Right atrium auricular region (tissue), 2 donors: ENCODE results near the gene ZNF334. TPM values are rescaled to one million over a fixed set of nuclear protein-coding genes. Genes with fewer than 3 reads are reported as not detected.

Experiments
- DNase-seq: peaks from one replicate; pipeline ENCODE4 v3.0.0-alpha.2; 2019; ENCODE audit warnings: low spot score
- H3K27ac ChIP-seq, 2 donors: fragments of 200-600 bp; sonication (generic); 1 replicate in 1 of 2; 2 replicates in 1 of 2; pipeline ENCODE4 v1.5.1; 2016 to 2019
- H3K27me3 ChIP-seq, 2 donors: fragments of 200-600 bp; sonication (generic); one replicate each; pipeline versions ENCODE4 v1.5.1 to v1.6.0; 2017 to 2019
- H3K36me3 ChIP-seq: fragments of 200-600 bp; sonication (generic); one replicate; pipeline ENCODE4 v1.5.1; 2016
- H3K4me1 ChIP-seq, 2 donors: fragments of 200-600 bp; sonication (generic); one replicate each; pipeline versions ENCODE4 v1.5.1 to v1.6.0; 2017 to 2019
- H3K4me3 ChIP-seq, 2 donors: fragments of 200-600 bp; sonication (generic); 1 replicate in 1 of 2; 2 replicates in 1 of 2; pipeline ENCODE4 v1.5.1; 2017 to 2019; ENCODE audit warnings: mild to moderate bottlenecking in 1 of 2, moderate library complexity in 1 of 2
- H3K9me3 ChIP-seq, 2 donors: fragments of 200-600 bp; sonication (generic); one replicate each; pipeline ENCODE4 v1.5.1; 2019
- CTCF ChIP-seq, 2 donors: fragments of 200-600 bp; sonication (generic); IDR thresholded peaks; one replicate each; pipeline ENCODE4 v1.5.1; 2019; ENCODE audit warnings: antibody characterized with exemption in 2 of 2
- total RNA-seq, 2 donors: library from RNA; depleted of rRNA; stranded (reverse); fragments of >200 nt; gene quantifications; one replicate each; pipeline ENCODE4 v1.1.0, GENCODE V29; 2016

The ZNF334 gene
- total RNA-seq = 1 to 10 TPM in 1 of 2 donors, under 1 TPM in 1; 0.79 to 1.3 TPM

- Histone ChIP-seq H3K9me3 (no peaks in the 10 kb centered on the region), H3K36me3 (no peaks in the 10 kb centered on the region), H3K4me3 (peak within 1 kb of the TSS; percentile 59 to 69), H3K27me3 (no peaks in the 10 kb centered on the region), H3K4me1 (no peaks in the 10 kb centered on the region), H3K27ac (peak within 1 kb of the TSS; percentile 56 to 63)
- TF ChIP-seq CTCF (IDR thresholded peaks at IDR 0.05) = no peak
- DNase-seq = no peak
Observed at GRCh38 chr20:46512943-46513844, at the start of gene ZNF334. Gene ZNF334, minus strand, starts transcription at chr20:46513559. Its CDS starts 1,457 bp downstream, at chr20:46512102.

GRCh38 chr20:46562373-46563169 is 49.2 kb upstream of the ZNF334 start:
- H3K27me3 ChIP-seq = no peaks in the 10 kb centered on the region
- no peaks in the 10 kb centered on the region for H3K9me3 ChIP-seq

GRCh38 chr20:46562009-46562372 is 48.6 kb upstream of the ZNF334 start:
- Histone ChIP-seq H3K4me1 (peaks cover 0 to 15% of the 10 kb centered on the region in 2 donors), H3K4me3 (peak overlapping the region; percentile 18 to 39), H3K27me3 (no peaks in the 10 kb centered on the region), H3K27ac (peak overlapping the region; percentile 46 to 61), H3K36me3 (no peaks in the 10 kb centered on the region), H3K9me3 (no peaks in the 10 kb centered on the region)
- no peak for TF ChIP-seq CTCF (IDR thresholded peaks at IDR 0.05)
- DNase-seq = no peak

More at GRCh38 chr20:46562373-46563169, 49.2 kb upstream of the ZNF334 start:
- H3K36me3 ChIP-seq = no peaks in the 10 kb centered on the region
- peak; percentile 85 to 92 for TF ChIP-seq CTCF (IDR thresholded peaks at IDR 0.05)
- DNase-seq = peak; percentile 89
- H3K27ac ChIP-seq = peak overlapping the region; percentile 46 to 61
- H3K4me3 ChIP-seq = peak overlapping the region; percentile 18 to 39
- peaks cover 0 to 15% of the 10 kb centered on the region in 2 donors for H3K4me1 ChIP-seq

- Histone ChIP-seq H3K4me1 (peaks cover 0 to 15% of the 10 kb centered on the region in 2 donors), H3K4me3 (no peak overlapping the region), H3K27me3 (no peaks in the 10 kb centered on the region), H3K27ac (no peak overlapping the region), H3K9me3 (no peaks in the 10 kb centered on the region), H3K36me3 (no peaks in the 10 kb centered on the region)
- no peak for DNase-seq
- peak in 1 of 2 donors; percentile 54 for TF ChIP-seq CTCF (IDR thresholded peaks at IDR 0.05)
Observed at GRCh38 chr20:46559685-46560440, 46.5 kb upstream of the ZNF334 start.

GRCh38 chr20:46559001-46559400 is 45.6 kb upstream of the ZNF334 start:
- no peaks in the 10 kb centered on the region for H3K9me3 ChIP-seq
- no peak overlapping the region for H3K27ac ChIP-seq
- no peaks in the 10 kb centered on the region for H3K36me3 ChIP-seq
- H3K27me3 ChIP-seq = no peaks in the 10 kb centered on the region
- peaks cover 0 to 15% of the 10 kb centered on the region in 2 donors for H3K4me1 ChIP-seq
- no peak for TF ChIP-seq CTCF (IDR thresholded peaks at IDR 0.05)
- DNase-seq = no peak
- H3K4me3 ChIP-seq = no peak overlapping the region
